Testis (tissue), 3 donors: ENCODE measurements around the gene GLRX. TPM values are rescaled to one million over a fixed set of nuclear protein-coding genes. Genes with fewer than 3 reads are reported as not detected.

ENCODE experiments used
- DNase-seq: peaks from one replicate; pipeline ENCODE4 v3.0.0-alpha.2; 2019
- H3K27ac ChIP-seq, 2 donors: fragments of 200-600 bp; sonication (generic); one replicate each; pipeline ENCODE4 v1.5.1; 2019
- H3K27me3 ChIP-seq: fragments of 200-600 bp; sonication (generic); one replicate; pipeline ENCODE4 v1.5.1; 2019
- H3K36me3 ChIP-seq: fragments of 200-600 bp; sonication (generic); one replicate; pipeline ENCODE4 v1.5.1; 2017; ENCODE audit warnings: low read depth; ENCODE audit errors: missing control alignments
- H3K4me1 ChIP-seq: fragments of 200-600 bp; sonication (generic); one replicate; pipeline ENCODE4 v1.5.1; 2019
- H3K4me3 ChIP-seq, 2 donors: fragments of 200-600 bp; sonication (generic); one replicate each; pipeline ENCODE4 v1.5.1; 2017 to 2019
- H3K9me3 ChIP-seq: fragments of 200-600 bp; sonication (generic); one replicate; pipeline ENCODE4 v1.5.1; 2017
- POLR2A ChIP-seq: fragments of 450-650 bp; IDR thresholded peaks from one replicate; pipeline ENCODE4 v1.6.1; 2017; ENCODE audit warnings: antibody characterized with exemption, mild to moderate bottlenecking, moderate library complexity
- WGBS, 2 donors: methylation state at CpG; one replicate each; pipeline ENCODE4 v1.1.5; 2018; 5-methylcytosine and 5-hydroxymethylcytosine counted together
- intact Hi-C: fragments of 100-400 bp; cut with DNase I; formaldehyde crosslinking; loops from one replicate; pipeline ENCODE4 v1.15.1; 2023; ENCODE audit warnings: low total_unique reads
- polyA plus RNA-seq: library from polyadenylated mRNA; stranded (reverse); fragments of 350-450 nt; fragmentation: Illumina TruSeq; extraction: RNeasy Lipid Tissue Mini Kit (QIAGEN cat#74804); gene quantifications from one replicate; pipeline ENCODE4 v1.2.3, GENCODE V29; 2014; ENCODE audit warnings: low read depth, low replicate concordance; ENCODE audit not compliant: insufficient read depth
- total RNA-seq, 2 donors: library from RNA; depleted of rRNA; stranded (reverse); fragments of >200 nt; gene quantifications; one replicate each; pipeline ENCODE4 v1.2.3, GENCODE V29; 2016
- TF ChIP-seq, protein P1 (sequence below), 3 experiments: fragments of 450-650 bp in 2 of 3; fragments of 200-600 bp in 1 of 3; sonication (generic) in 1 of 3; IDR thresholded peaks; one replicate each; pipeline ENCODE4 v1.5.1; 2016 to 2019; ENCODE audit warnings: antibody characterized with exemption in 3 of 3, mild to moderate bottlenecking in 2 of 3, moderate library complexity in 1 of 3

GLRX gene
- total and polyA plus RNA-seq, 3 donors from 2014 or later: 4.5 to 15.0 (median 5.4) TPM

DNA sequence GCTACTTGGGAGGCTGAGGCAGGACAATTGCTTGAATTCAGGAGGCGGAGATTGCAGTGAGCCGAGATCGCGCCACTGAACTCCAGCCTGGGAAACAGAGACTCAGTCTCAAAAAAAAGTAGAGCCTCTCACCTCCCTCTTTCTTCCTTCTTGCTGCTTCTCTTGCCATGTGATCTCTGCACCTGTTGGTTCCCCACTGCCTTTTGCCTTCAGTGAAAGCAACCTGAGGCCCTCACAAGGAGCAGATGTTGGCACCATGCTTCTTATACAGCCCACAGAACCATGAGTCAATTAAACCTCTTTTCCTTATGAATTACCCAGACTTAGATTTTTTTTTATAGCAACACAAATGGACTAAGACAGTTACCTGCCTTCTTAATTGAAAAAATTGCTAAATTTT lies 45.6 kb upstream of the GLRX start:
- H3K27me3 ChIP-seq: no peaks in the 10 kb centered on the region
- WGBS, 2 donors: 92 to 95% methylated on average over 4 of the region's 4 CpGs
- no peaks in the 10 kb centered on the region for H3K9me3 ChIP-seq
- no peaks in the 10 kb centered on the region for H3K36me3 ChIP-seq
- TF ChIP-seq, protein P1, sequence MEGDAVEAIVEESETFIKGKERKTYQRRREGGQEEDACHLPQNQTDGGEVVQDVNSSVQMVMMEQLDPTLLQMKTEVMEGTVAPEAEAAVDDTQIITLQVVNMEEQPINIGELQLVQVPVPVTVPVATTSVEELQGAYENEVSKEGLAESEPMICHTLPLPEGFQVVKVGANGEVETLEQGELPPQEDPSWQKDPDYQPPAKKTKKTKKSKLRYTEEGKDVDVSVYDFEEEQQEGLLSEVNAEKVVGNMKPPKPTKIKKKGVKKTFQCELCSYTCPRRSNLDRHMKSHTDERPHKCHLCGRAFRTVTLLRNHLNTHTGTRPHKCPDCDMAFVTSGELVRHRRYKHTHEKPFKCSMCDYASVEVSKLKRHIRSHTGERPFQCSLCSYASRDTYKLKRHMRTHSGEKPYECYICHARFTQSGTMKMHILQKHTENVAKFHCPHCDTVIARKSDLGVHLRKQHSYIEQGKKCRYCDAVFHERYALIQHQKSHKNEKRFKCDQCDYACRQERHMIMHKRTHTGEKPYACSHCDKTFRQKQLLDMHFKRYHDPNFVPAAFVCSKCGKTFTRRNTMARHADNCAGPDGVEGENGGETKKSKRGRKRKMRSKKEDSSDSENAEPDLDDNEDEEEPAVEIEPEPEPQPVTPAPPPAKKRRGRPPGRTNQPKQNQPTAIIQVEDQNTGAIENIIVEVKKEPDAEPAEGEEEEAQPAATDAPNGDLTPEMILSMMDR (IDR thresholded peaks at IDR 0.05): no peak
- no peak for TF ChIP-seq POLR2A
- no peak for DNase-seq
- H3K4me3 ChIP-seq: no peak overlapping the region
- intact Hi-C loops: loop anchor here (10.0 kb wide), 1 partner anchor 1007 kb away; the partner anchor contains the start of gene ERAP2
- peaks cover 1% of the 10 kb centered on the region for H3K4me1 ChIP-seq
- no peak overlapping the region for H3K27ac ChIP-seq

DNA sequence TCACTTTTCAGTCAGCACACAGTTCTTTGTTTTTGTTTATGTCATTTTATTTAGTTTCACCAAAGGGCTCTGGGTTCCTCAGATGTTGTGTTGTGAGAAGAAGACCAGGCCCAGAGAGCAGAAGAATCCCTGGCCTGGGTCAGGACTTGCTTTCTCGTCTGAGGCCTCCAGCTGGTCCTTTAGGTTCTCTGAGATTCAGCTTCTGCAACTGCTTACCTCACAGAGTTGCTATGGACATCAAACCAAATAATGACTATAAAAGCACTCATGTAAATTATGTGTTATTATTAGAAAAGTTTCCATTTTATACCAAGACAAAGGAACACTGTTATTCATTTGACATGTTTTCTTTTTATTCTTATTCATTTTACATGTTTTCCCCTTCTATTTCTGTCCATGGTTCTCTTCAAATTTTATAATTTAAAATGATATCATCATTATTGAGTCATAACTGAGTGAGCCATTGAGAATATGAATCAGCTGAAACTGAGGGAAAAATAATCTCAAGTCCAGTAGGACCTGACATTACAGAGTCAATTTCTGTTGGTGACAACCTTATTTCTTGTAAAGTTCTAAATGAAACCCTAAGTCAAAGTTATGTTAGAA lies 44.0 kb upstream of the GLRX start:
- Histone ChIP-seq H3K27ac (no peak overlapping the region), H3K27me3 (no peaks in the 10 kb centered on the region), H3K4me3 (no peak overlapping the region), H3K4me1 (peaks cover 10% of the 10 kb centered on the region), H3K9me3 (no peaks in the 10 kb centered on the region), H3K36me3 (no peaks in the 10 kb centered on the region)
- intact Hi-C loops: loop anchor here (10.0 kb wide), 1 partner anchor 1008 kb away; the partner anchor contains the start of gene ERAP2
- no peak for TF ChIP-seq POLR2A
- TF ChIP-seq, protein P1 (IDR thresholded peaks at IDR 0.05): no peak
- no peak for DNase-seq
- 84 to 87% methylated on average over 1 of the region's 1 CpG for WGBS, 2 donors

DNA sequence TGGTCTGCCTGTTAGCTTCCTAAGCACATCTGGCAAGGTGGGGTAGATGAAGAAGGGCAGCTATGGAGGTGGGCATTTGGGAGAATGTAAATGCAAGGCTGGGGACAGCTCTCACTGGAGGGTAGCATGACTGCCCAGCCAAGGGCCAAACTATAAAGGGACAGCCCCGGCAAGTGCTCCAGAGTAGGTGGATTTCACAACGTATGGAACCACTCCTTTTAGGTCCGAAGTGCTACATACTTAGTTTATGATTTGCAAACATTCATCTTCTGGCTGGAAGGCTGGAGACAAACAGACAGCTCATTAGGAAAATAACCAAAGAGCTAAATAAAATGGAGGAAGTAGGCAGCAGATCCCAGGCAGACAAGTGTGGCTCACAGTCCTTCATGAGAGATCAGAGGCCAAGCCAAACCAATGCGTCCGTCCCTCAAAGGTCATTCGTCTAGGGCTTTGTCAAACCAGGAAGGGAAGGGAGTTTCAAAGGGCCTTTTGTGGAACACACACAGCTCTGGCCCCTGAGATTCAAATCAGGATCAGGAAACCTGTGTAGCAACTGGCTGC lies 42.5 kb upstream of the GLRX start:
- no peak for DNase-seq
- Histone ChIP-seq H3K4me1 (peaks cover 10% of the 10 kb centered on the region), H3K4me3 (no peak overlapping the region), H3K36me3 (no peaks in the 10 kb centered on the region), H3K27me3 (no peaks in the 10 kb centered on the region), H3K9me3 (no peaks in the 10 kb centered on the region), H3K27ac (no peak overlapping the region)
- TF ChIP-seq, protein P1 (IDR thresholded peaks at IDR 0.05): no peak
- no peak for TF ChIP-seq POLR2A
- 88 to 90% methylated on average over 6 of the region's 6 CpGs for WGBS, 2 donors
- intact Hi-C loops: loop anchor here (10.0 kb wide), 1 partner anchor 1010 kb away; the partner anchor contains the start of gene ERAP2

DNA sequence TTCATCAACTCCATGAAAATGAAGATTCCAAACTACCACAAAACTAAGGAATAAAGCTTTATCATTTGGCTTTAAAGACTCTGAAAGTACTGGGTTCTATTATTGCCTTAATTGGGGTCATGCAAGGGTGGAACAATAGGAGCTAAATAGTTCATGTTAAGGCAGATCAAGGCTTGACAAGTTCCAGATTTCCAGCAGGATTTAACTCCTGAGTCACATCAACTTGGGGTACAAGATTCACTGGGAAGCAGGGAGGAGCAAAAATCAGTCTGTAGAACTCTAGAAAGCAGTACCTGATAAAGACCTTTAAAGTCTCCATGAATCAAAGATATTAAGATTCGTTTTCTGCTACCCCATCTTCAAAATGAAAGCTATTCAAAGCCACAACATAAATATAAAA lies 41.9 kb upstream of the GLRX start:
- Histone ChIP-seq H3K4me1 (peaks cover 10% of the 10 kb centered on the region), H3K9me3 (no peaks in the 10 kb centered on the region), H3K27ac (no peak overlapping the region), H3K27me3 (no peaks in the 10 kb centered on the region), H3K36me3 (no peaks in the 10 kb centered on the region), H3K4me3 (no peak overlapping the region)
- intact Hi-C loops: loop anchor here (10.0 kb wide), 1 partner anchor 1010 kb away; the partner anchor contains the start of gene ERAP2
- TF ChIP-seq POLR2A: no peak
- TF ChIP-seq, protein P1 (IDR thresholded peaks at IDR 0.05): no peak
- no peak for DNase-seq
- 81 to 82% methylated on average over 1 of the region's 1 CpG for WGBS, 2 donors

DNA sequence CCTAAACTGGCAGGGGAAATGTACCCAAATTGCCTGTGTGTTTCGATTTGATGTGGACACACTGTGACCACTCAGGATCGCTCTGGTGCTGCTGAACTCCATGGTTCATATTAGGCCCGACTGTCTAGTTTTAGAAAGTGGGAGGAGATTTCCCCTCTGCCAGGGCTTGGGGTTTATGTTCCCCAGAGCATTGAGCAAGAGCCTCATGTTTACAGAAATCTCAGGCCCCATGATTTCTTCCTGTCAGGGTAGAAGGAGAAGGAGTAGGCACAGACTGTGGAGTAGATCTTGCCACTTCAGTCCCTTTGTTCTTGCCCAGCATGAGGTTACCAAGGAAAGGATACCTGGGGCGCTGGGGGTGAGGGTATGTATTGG lies 40.8 kb upstream of the GLRX start:
- DNase-seq: peak; percentile 61
- 68 to 74% methylated on average over 4 of the region's 4 CpGs for WGBS, 2 donors
- Histone ChIP-seq H3K27ac (peak overlapping the region; percentile 48 to 60), H3K4me3 (no peak overlapping the region), H3K27me3 (no peaks in the 10 kb centered on the region), H3K9me3 (no peaks in the 10 kb centered on the region), H3K4me1 (peaks cover 19% of the 10 kb centered on the region), H3K36me3 (no peaks in the 10 kb centered on the region)
- intact Hi-C loops: loop anchor here (10.0 kb wide), 1 partner anchor 1011 kb away; the partner anchor contains the start of gene ERAP2
- TF ChIP-seq POLR2A: no peak
- TF ChIP-seq, protein P1 (IDR thresholded peaks at IDR 0.05): no peak
